Suprapubic skin (tissue), 4 donors: ENCODE results near the gene MRPS12. TPM values are rescaled to one million over a fixed set of nuclear protein-coding genes. Genes with fewer than 3 reads are reported as not detected.

Source experiments
- DNase-seq, 2 donors: peaks; one replicate each; pipeline ENCODE4 v3.0.0-alpha.2; 2019; ENCODE audit warnings: low spot score in 2 of 2
- H3K27ac ChIP-seq: fragments of 200-600 bp; sonication (generic); one replicate; pipeline ENCODE4 v1.5.1; 2019
- H3K27me3 ChIP-seq: fragments of 200-600 bp; sonication (generic); one replicate; pipeline ENCODE4 v1.5.1; 2019
- H3K36me3 ChIP-seq: fragments of 200-600 bp; sonication (generic); one replicate; pipeline ENCODE4 v1.5.1; 2019
- H3K4me1 ChIP-seq: fragments of 200-600 bp; sonication (generic); one replicate; pipeline ENCODE4 v1.5.1; 2019
- H3K4me3 ChIP-seq: fragments of 200-600 bp; sonication (generic); one replicate; pipeline ENCODE4 v1.5.1; 2019; ENCODE audit warnings: mild to moderate bottlenecking
- H3K9me3 ChIP-seq: fragments of 200-600 bp; sonication (generic); one replicate; pipeline ENCODE4 v1.5.1; 2019
- EP300 ChIP-seq: sonication (generic); formaldehyde crosslinking; IDR thresholded peaks from one replicate; pipeline ENCODE4 v1.6.1; 2017; ENCODE audit warnings: antibody characterized with exemption
- POLR2A ChIP-seq, 2 donors: fragments of 450-650 bp; IDR thresholded peaks; one replicate each; pipeline ENCODE4 v1.6.1; 2017; ENCODE audit warnings: antibody characterized with exemption in 2 of 2, mild to moderate bottlenecking in 2 of 2, moderate library complexity in 2 of 2
- POLR2AphosphoS5 ChIP-seq, 3 donors: sonication (generic); formaldehyde crosslinking; IDR thresholded peaks; one replicate each; pipeline ENCODE4 v1.6.1; 2017; ENCODE audit warnings: antibody characterized with exemption in 3 of 3
- WGBS: methylation state at CpG from one replicate; pipeline ENCODE4 v1.1.5; 2018; 5-methylcytosine and 5-hydroxymethylcytosine counted together
- total RNA-seq, 4 donors: library from RNA; depleted of rRNA; stranded (reverse); fragments of >200 nt; gene quantifications; one replicate each; pipeline ENCODE4 v1.1.0, GENCODE V29; 2016
- TF ChIP-seq, protein P1 (sequence below), 2 donors: fragments of 200-600 bp in 1 of 2; fragments of 450-650 bp in 1 of 2; sonication (generic) in 1 of 2; IDR thresholded peaks; one replicate each; pipeline ENCODE4 v1.5.1; 2016 to 2019; ENCODE audit warnings: antibody characterized with exemption in 2 of 2, mild to moderate bottlenecking in 1 of 2, moderate library complexity in 1 of 2

The MRPS12 gene
- total RNA-seq, 4 donors from 2014 or later, result 19.0 to 40.5 (median 35.2) TPM

DNA sequence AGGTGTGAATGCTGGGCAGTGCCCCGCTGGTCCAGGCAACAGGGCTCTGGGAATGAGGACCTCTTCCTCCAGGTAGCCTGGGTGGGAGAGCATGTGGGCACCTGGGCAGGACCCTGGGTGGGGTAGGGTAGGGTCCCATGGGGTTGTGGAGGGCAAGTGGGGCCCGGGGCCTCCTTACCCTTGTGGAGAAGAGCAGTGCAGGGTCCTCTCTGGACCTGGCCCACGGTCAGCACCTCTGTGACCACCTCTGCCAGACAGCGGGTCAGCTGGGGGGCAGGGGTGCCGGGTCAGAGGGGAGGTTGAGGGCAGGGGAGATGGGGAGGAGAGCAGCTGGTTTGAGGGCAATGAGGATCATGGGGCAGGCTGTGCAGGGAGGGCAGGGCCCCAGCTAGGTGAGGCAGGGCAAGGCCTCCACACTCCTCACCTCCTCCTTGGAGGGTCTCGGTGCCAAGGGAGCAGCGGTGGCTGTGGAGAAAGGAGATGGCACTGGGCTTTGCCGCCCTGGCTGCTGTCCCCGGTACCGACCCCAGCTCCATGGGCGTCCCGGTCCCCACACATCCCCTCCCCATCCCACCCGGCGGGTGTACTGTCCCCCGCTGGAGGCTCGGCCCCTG is 19.2 kb upstream of the MRPS12 start:
- 68% methylated on average over 8 of the region's 16 CpGs for WGBS
- Histone ChIP-seq H3K36me3 (peaks cover 34% of the 10 kb centered on the region), H3K4me1 (no peaks in the 10 kb centered on the region), H3K4me3 (no peak overlapping the region), H3K27me3 (no peaks in the 10 kb centered on the region), H3K9me3 (no peaks in the 10 kb centered on the region), H3K27ac (no peak overlapping the region)
- no peak for DNase-seq
- TF ChIP-seq, protein P1, sequence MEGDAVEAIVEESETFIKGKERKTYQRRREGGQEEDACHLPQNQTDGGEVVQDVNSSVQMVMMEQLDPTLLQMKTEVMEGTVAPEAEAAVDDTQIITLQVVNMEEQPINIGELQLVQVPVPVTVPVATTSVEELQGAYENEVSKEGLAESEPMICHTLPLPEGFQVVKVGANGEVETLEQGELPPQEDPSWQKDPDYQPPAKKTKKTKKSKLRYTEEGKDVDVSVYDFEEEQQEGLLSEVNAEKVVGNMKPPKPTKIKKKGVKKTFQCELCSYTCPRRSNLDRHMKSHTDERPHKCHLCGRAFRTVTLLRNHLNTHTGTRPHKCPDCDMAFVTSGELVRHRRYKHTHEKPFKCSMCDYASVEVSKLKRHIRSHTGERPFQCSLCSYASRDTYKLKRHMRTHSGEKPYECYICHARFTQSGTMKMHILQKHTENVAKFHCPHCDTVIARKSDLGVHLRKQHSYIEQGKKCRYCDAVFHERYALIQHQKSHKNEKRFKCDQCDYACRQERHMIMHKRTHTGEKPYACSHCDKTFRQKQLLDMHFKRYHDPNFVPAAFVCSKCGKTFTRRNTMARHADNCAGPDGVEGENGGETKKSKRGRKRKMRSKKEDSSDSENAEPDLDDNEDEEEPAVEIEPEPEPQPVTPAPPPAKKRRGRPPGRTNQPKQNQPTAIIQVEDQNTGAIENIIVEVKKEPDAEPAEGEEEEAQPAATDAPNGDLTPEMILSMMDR (IDR thresholded peaks at IDR 0.05), result no peak

DNA sequence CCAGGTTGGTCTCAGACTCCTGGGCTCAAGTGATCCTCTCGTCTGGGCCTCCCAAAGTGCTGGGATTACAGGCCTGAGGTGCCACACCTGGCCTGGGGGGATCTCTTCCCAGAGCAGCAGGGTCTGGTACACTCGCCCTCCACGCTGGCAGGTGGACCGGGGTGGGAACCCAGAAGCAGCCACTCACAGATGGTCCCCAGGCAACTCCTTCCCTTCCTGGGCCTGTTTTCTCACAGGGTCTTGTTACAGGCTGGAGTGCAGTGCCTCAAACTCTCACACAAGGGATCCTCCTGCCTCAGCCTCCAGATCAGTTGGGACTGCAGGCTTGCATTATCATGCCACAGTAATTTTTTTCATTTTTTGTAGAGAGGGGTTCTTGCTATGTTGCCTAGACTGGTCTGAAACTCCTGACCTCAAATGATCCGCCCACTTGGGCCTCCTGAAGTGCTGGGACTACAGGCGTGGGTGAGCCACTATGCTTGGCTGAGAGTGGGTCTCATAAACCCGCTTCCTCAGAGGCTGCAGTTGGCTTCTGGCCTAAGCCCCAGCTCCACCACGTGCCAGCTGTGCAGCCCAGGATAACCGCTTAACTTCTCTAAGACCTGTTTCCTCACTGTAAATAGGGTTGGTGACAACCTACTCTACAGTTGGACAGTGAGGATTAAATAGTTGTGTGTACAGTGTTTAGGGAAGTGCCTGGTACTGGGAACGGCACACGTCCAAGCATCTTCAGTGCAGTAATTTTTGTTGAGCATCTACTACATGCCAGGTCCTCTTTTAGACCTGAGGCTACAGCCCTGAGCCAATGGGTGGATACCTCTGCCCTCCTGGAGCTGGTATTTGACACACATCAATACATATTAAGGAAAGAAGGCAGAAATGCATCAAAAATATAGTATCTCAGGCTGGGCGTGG is 17.9 kb upstream of the MRPS12 start:
- no peak for DNase-seq
- WGBS, result 75% methylated on average over 11 of the region's 12 CpGs
- TF ChIP-seq, protein P1 (IDR thresholded peaks at IDR 0.05), result no peak
- no peak for TF ChIP-seq POLR2A (IDR thresholded peaks at IDR 0.05)

DNA sequence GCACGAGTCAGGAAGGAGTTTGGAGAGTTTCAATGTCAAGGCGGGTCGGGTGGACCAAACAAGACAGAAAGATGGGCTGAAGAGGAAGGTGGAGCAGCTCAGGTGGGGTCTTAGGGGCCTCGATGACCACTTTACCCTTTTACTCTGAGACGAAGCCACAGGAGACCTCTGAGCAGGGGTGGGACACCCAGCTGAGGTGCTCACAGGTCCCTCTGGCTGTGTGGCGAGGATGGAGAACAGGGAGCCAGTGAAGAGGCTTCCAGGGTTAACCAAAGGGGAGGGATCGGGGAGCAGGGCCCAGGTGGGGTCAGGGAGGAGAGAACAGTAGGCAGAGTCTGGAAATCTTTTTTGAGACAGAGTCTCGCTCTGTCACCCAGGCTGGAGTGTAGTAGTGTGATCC is 16.8 kb upstream of the MRPS12 start:
- Histone ChIP-seq H3K36me3 (peaks cover 12% of the 10 kb centered on the region), H3K9me3 (no peaks in the 10 kb centered on the region), H3K4me3 (no peak overlapping the region), H3K4me1 (no peaks in the 10 kb centered on the region), H3K27ac (no peak overlapping the region), H3K27me3 (no peaks in the 10 kb centered on the region)
- TF ChIP-seq POLR2AphosphoS5 (IDR thresholded peaks at IDR 0.05) (no peak), EP300 (no peak), POLR2A (IDR thresholded peaks at IDR 0.05) (no peak)
- TF ChIP-seq, protein P1 (IDR thresholded peaks at IDR 0.05), result no peak
- no peak for DNase-seq
- 92% methylated on average over 8 of the region's 8 CpGs for WGBS

More for the DNA sequence above, 17.9 kb upstream of the MRPS12 start:
- Histone ChIP-seq H3K36me3 (peaks cover 21% of the 10 kb centered on the region), H3K9me3 (no peaks in the 10 kb centered on the region), H3K27me3 (no peaks in the 10 kb centered on the region), H3K4me1 (no peaks in the 10 kb centered on the region), H3K4me3 (no peak overlapping the region), H3K27ac (no peak overlapping the region)

DNA sequence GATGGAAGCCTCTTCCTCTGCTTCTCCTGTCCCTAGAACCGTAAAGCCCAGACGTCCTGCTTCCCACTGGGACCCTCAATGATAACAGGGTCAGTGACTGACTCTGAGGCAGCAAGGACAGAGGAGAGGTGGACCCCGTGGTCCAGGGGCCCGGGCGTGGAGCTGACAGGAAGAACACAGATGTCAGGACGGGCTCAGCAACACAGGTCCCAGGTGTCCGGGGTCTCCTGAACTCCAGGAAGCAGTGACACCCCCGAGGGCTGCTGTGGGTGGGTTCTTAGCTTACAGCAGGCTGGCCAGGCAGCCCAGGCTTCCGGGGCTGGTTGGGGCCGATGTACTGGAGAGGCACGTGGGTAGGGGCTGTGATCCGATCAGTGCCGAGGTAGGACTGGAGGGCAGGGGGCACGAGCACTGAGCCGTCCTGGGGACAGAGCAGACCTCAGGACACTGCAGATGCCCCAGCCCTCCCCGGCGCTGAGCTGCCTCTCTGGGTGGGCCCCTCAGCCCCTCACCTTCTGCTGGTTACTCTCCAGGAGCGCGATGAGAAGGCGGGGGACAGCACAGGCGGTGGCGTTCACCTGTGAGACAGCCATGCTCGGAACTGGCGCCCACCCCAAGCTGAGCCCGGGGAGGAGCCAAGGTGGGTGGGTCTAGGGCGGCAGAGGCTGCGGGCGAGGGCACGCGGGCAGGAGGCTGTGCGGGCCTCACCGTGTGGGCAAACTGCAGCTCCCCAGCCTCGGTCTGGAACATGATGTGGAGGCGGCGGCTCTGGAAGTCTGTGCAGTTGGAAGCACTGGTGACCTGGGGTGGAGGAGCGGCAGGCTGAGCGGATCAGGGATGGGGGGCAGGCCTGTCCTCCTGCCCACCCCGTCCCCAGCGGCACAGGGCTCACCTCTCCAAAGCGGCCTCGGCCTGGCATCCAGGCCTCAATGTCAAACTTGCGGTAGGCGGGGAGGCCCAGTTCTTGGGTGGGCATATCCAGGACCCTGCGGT is 15.1 kb upstream of the MRPS12 start:
- Histone ChIP-seq H3K27me3 (no peaks in the 10 kb centered on the region), H3K4me1 (no peaks in the 10 kb centered on the region), H3K27ac (no peak overlapping the region), H3K36me3 (peaks cover 10% of the 10 kb centered on the region), H3K9me3 (no peaks in the 10 kb centered on the region), H3K4me3 (no peak overlapping the region)
- WGBS, result 92% methylated on average over 22 of the region's 44 CpGs
- DNase-seq, result no peak
- TF ChIP-seq, protein P1 (IDR thresholded peaks at IDR 0.05), result no peak
- TF ChIP-seq POLR2A (IDR thresholded peaks at IDR 0.05) (no peak), POLR2AphosphoS5 (IDR thresholded peaks at IDR 0.05) (no peak), EP300 (no peak)
